ENCODE results near the gene PTPN14. TPM values are rescaled to one million over a fixed set of nuclear protein-coding genes. Genes with fewer than 3 reads are reported as not detected.

Gene PTPN14
- total RNA-seq, 1 experiment from 2014 or later: 76.4 TPM

DNA sequence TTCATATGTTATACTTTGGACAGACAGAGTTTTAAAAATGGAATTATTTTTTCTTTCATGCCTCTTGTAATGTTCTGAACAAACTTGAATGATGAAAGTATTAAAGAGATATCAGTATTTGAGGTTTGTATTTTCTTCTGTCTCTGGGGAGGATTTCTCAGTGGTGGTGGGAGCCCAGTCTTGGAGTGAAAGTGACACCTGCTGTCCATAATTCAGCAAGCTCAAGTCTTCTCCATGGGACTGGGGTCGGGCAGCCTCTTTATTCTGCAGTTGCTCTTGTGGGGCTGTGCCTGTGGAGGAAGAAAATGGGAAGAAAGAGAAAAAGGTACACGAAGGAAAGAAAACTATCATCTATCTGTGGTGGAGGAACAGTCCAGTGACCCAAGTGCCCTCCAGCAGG lies 214.4 kb downstream of the PTPN14 start:
- Mint-ChIP-seq H3K27ac (peak overlapping the region in 2 of 3 experiments; percentile 32 to 71; a peak in 5 of 7 replicates), H3K36me3 (ENCODE audit: insufficient read depth in 1 of 3, low read depth in 3 of 3) (no peaks in the 10 kb centered on the region; a peak in 2 of 7 replicates), H3K4me3 (peak overlapping the region in 1 of 2 experiments; percentile 54; a peak in 1 of 5 replicates), H3K9me3 (no peaks in the 10 kb centered on the region), H3K27me3 (ENCODE audit: low read depth) (no peaks in the 10 kb centered on the region), H3K4me1 (peaks cover 28 to 29% of the 10 kb centered on the region in 2 experiments)
- Histone ChIP-seq H4K91ac (ENCODE audit: insufficient read length, low read depth, low read length) (no peak overlapping the region), H3K9ac (ENCODE audit: extremely low read depth, insufficient read length, low read length) (peak overlapping the region; percentile 12), H3K9me3 (ENCODE audit: control insufficient read depth, low read depth, low read length) (no peaks in the 10 kb centered on the region), H2BK5ac (ENCODE audit: insufficient read length, low read length) (no peak overlapping the region), H4K20me1 (ENCODE audit: control insufficient read depth, insufficient read depth, insufficient read length) (no peaks in the 10 kb centered on the region), H2BK15ac (ENCODE audit: low read depth, low read length) (no peak overlapping the region), H3K56ac (ENCODE audit: insufficient read length, low read depth, low read length) (no peak overlapping the region), H3K4ac (ENCODE audit: low read depth, low read length) (no peak overlapping the region), H3K23me2 (ENCODE audit: insufficient read length, low read depth, low read length, poor library complexity, severe bottlenecking) (no peaks in the 10 kb centered on the region), H3K79me2 (ENCODE audit: insufficient read depth, low read length) (no peaks in the 10 kb centered on the region), H3K4me1 (ENCODE audit: insufficient read depth, low read length) (peaks cover 3% of the 10 kb centered on the region), H2AFZ (ENCODE audit: low read length) (no peak overlapping the region), H3K18ac (ENCODE audit: insufficient read length, low read depth, low read length) (peak overlapping the region; percentile 86), H2BK120ac (ENCODE audit: low read depth, low read length, poor library complexity, severe bottlenecking) (peak overlapping the region; percentile 10), H4K5ac (ENCODE audit: insufficient read length, low read depth, low read length) (no peak overlapping the region), H3K23ac (ENCODE audit: insufficient read length, low read depth, low read length) (no peak overlapping the region), H2BK12ac (ENCODE audit: insufficient read length, low read depth, low read length) (peak overlapping the region; percentile 92), H3K27ac (ENCODE audit: insufficient read length, low read depth, low read length) (no peak overlapping the region), H2BK20ac (ENCODE audit: low read depth, low read length, poor library complexity, severe bottlenecking) (no peak overlapping the region), H3K79me1 (ENCODE audit: insufficient read depth, low read depth, low read length, poor library complexity, severe bottlenecking) (no peaks in the 10 kb centered on the region), H3K27me3 (ENCODE audit: insufficient read depth, low read length) (no peaks in the 10 kb centered on the region), H2AK5ac (ENCODE audit: insufficient read length, low read length) (no peak overlapping the region), H4K8ac (replicated peaks; ENCODE audit: insufficient read length, low read depth, low read length) (no peak overlapping the region), H3K14ac (ENCODE audit: insufficient read depth, low read length) (peak overlapping the region; percentile 73; the same call in 1 of the 2 replicates), H3T11ph (ENCODE audit: low read length) (peak overlapping the region; percentile 81), H3K4me2 (ENCODE audit: insufficient read depth, insufficient read length, low read length) (no peak overlapping the region)
- no peak for TF ChIP-seq CTCF (conservative IDR thresholded peaks at IDR 0.05)
- DNase-seq: no peak
- no CpG with 5 or more reads among the region's 2 CpGs for WGBS (ENCODE audit: extremely low coverage, insufficient read length, low lambda C conversion rate)
